RWPE2 (cell line): ENCODE results near the gene TRAPPC10.

Source experiments
- ATAC-seq: fragments of 200-7000 bp; cut with Tn5 transposase; 3 replicates; pipeline ENCODE4 v1.9.1; 2021; ENCODE audit warnings: low read depth
- DNase-seq: peaks from one replicate; pipeline ENCODE4 v3.0.0-alpha.2; 2020; ENCODE audit warnings: low spot score
- H3K27ac ChIP-seq: fragments of 450-650 bp; 2 replicates; pipeline ENCODE4 v1.5.1; 2017; ENCODE audit warnings: mild to moderate bottlenecking; ENCODE audit not compliant: poor library complexity, severe bottlenecking
- H3K27me3 ChIP-seq: fragments of 250-450 bp; sonication (Bioruptor Pico); 2 replicates; pipeline ENCODE4 v1.5.1; 2021; ENCODE audit warnings: mild to moderate bottlenecking, moderate library complexity; ENCODE audit not compliant: insufficient read depth, poor library complexity, severe bottlenecking
- H3K36me3 ChIP-seq: fragments of 250-450 bp; sonication (Bioruptor Pico); 2 replicates; pipeline ENCODE4 v1.5.1; 2020; ENCODE audit warnings: low read depth, mild to moderate bottlenecking, moderate library complexity
- H3K4me1 ChIP-seq: fragments of 250-450 bp; sonication (Bioruptor Pico); 2 replicates; pipeline ENCODE4 v1.5.1; 2021; ENCODE audit warnings: mild to moderate bottlenecking, moderate library complexity; ENCODE audit not compliant: insufficient read depth, poor library complexity, severe bottlenecking
- H3K4me3 ChIP-seq: fragments of 250-450 bp; sonication (Bioruptor Pico); 2 replicates; pipeline ENCODE4 v1.5.1; 2021; ENCODE audit warnings: mild to moderate bottlenecking, moderate library complexity; ENCODE audit not compliant: severe bottlenecking
- H3K9me3 ChIP-seq: fragments of 250-450 bp; sonication (Bioruptor Pico); 2 replicates; pipeline ENCODE4 v1.5.1; 2021; ENCODE audit warnings: mild to moderate bottlenecking, moderate library complexity; ENCODE audit not compliant: severe bottlenecking
- CTCF ChIP-seq: fragments of 450-650 bp; IDR thresholded peaks from one replicate; pipeline ENCODE4 v1.5.1; 2017; ENCODE audit warnings: mild to moderate bottlenecking, moderate library complexity; ENCODE audit not compliant: poor library complexity, severe bottlenecking

TRAPPC10 gene

GRCh38 chr21:44049182-44049581 is 37.1 kb downstream of the TRAPPC10 start:
- TF ChIP-seq CTCF: no peak
- no peaks in the 10 kb centered on the region for H3K4me1 ChIP-seq
- no peak overlapping the region for H3K4me3 ChIP-seq
- ATAC-seq: no peak
- H3K27me3 ChIP-seq: no peaks in the 10 kb centered on the region
- H3K36me3 ChIP-seq: peaks cover 37% of the 10 kb centered on the region
- DNase-seq: no peak
- no peak overlapping the region for H3K27ac ChIP-seq
- H3K9me3 ChIP-seq: no peaks in the 10 kb centered on the region

- DNase-seq: no peak
- no peaks in the 10 kb centered on the region for H3K4me1 ChIP-seq
Measured at GRCh38 chr21:44049606-44050005, 37.5 kb downstream of the TRAPPC10 start.

GRCh38 chr21:44050276-44050675 is 38.2 kb downstream of the TRAPPC10 start:
- no peak for ATAC-seq
- no peak for DNase-seq

More at GRCh38 chr21:44049606-44050005, 37.5 kb downstream of the TRAPPC10 start:
- no peak for ATAC-seq
- Histone ChIP-seq H3K36me3 (peaks cover 39% of the 10 kb centered on the region), H3K9me3 (no peaks in the 10 kb centered on the region), H3K27me3 (no peaks in the 10 kb centered on the region), H3K27ac (no peak overlapping the region), H3K4me3 (no peak overlapping the region)
- TF ChIP-seq CTCF: no peak

GRCh38 chr21:44051462-44051941 is 39.4 kb downstream of the TRAPPC10 start:
- no peak overlapping the region for H3K4me3 ChIP-seq
- peaks cover 47% of the 10 kb centered on the region for H3K36me3 ChIP-seq
- TF ChIP-seq CTCF: no peak
- ATAC-seq (no peak), DNase-seq (no peak)
- no peaks in the 10 kb centered on the region for H3K9me3 ChIP-seq
- no peaks in the 10 kb centered on the region for H3K4me1 ChIP-seq
- H3K27me3 ChIP-seq: no peaks in the 10 kb centered on the region
- no peak overlapping the region for H3K27ac ChIP-seq

More at GRCh38 chr21:44050276-44050675, 38.2 kb downstream of the TRAPPC10 start:
- H3K4me3 ChIP-seq: no peak overlapping the region
- no peak for TF ChIP-seq CTCF
- no peaks in the 10 kb centered on the region for H3K27me3 ChIP-seq
- no peak overlapping the region for H3K27ac ChIP-seq
- no peaks in the 10 kb centered on the region for H3K4me1 ChIP-seq
- H3K9me3 ChIP-seq: no peaks in the 10 kb centered on the region
- peaks cover 41% of the 10 kb centered on the region for H3K36me3 ChIP-seq

GRCh38 chr21:44052071-44052829 is 40.1 kb downstream of the TRAPPC10 start:
- no peak for TF ChIP-seq CTCF
- no peaks in the 10 kb centered on the region for H3K27me3 ChIP-seq
- no peaks in the 10 kb centered on the region for H3K4me1 ChIP-seq
- ATAC-seq (no peak), DNase-seq (no peak)
- H3K36me3 ChIP-seq: peaks cover 43% of the 10 kb centered on the region
- H3K9me3 ChIP-seq: no peaks in the 10 kb centered on the region
- no peak overlapping the region for H3K27ac ChIP-seq
- H3K4me3 ChIP-seq: no peak overlapping the region
